Measurements from ENCODE around the gene ZBTB7C.

DNA sequence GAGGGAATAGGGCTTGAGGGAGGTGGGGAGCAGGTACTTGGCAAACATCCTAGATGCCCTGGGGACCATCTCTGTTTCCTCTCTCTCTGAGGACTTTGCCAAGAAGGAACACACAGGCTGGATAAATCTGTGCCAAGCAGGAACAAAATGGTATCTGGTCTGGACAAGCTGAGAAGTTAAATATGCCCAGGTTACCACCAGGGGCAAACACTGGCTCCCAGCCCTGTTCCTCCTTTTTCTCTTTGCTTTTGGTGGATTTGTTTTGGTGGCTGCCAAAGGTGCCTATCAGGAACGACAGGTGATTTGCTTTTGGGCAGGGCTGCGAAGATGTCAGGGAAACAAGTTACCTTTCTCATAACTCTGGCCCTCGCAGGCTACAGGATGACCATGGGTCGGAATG, 251.2 kb downstream of the ZBTB7C start:
- TF ChIP-seq SUZ12 (IDR thresholded peaks at IDR 0.05; ENCODE audit: extremely low read depth, insufficient read depth, insufficient read length) (no peak), ZNF274 (IDR thresholded peaks at IDR 0.05; ENCODE audit: low read depth, low read length) (no peak), YY1 (IDR thresholded peaks at IDR 0.05; ENCODE audit: insufficient read depth, insufficient read length) (no peak)

Measured in NT2/D1 (cell line).